ENCODE measurements around the gene FCAMR. TPM values are rescaled to one million over a fixed set of nuclear protein-coding genes. Genes with fewer than 3 reads are reported as not detected.

FCAMR gene
- total RNA-seq, 2 donors from 2014 or later, result not detected

GRCh38 chr1:206953126-206953525, 17.1 kb downstream of the FCAMR start:
- ATAC-seq (ENCODE audit: insufficient number of reproducible peaks, low FRiP score, low read depth), result no peak
- no peaks in the 10 kb centered on the region for H3K4me1 ChIP-seq (ENCODE audit: control insufficient read depth in 1 of 2, low read depth in 2 of 2)
- DNase-seq (ENCODE audit: low spot score), result no peak
- H3K36me3 ChIP-seq, result no peaks in the 10 kb centered on the region
- no peak overlapping the region for H3K4me3 ChIP-seq
- no peak for TF ChIP-seq CTCF (IDR thresholded peaks at IDR 0.05)
- no peaks in the 10 kb centered on the region for H3K9me3 ChIP-seq
- no peaks in the 10 kb centered on the region for H3K27me3 ChIP-seq (replicated peaks; ENCODE audit: insufficient read depth)
- no peak overlapping the region for H3K27ac ChIP-seq

DNA sequence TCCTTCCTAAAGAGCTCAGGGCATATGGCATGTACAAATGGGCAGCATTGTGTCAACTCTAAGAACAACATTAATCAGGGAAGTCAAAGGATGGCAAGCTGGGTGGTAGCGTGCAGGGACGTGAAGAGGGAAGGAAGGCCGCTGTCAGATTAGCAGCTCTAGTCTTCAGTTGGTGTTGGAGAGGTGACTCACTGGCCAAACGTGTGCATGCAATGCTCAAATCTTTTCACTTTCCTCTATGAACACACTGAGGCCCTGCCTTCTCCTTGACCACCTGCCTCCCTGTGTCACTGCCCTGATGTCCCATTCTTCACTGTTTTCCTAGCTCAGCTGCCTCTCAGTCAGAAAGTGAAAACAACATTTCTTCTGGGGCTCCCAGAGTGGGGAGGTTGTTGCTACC, 18.1 kb downstream of the FCAMR start:
- H3K27me3 ChIP-seq (replicated peaks; ENCODE audit: insufficient read depth), result no peaks in the 10 kb centered on the region
- no peak overlapping the region for H3K27ac ChIP-seq
- no peak for ATAC-seq (ENCODE audit: insufficient number of reproducible peaks, low FRiP score, low read depth)

GRCh38 chr1:206951318-206952100, 18.8 kb downstream of the FCAMR start:
- H3K27ac ChIP-seq, result no peak overlapping the region
- H3K4me3 ChIP-seq, result no peak overlapping the region
- H3K27me3 ChIP-seq (replicated peaks; ENCODE audit: insufficient read depth), result no peaks in the 10 kb centered on the region
- DNase-seq (ENCODE audit: low spot score) (no peak), ATAC-seq (ENCODE audit: insufficient number of reproducible peaks, low FRiP score, low read depth) (no peak)
- TF ChIP-seq CTCF (IDR thresholded peaks at IDR 0.05), result no peak
- no peaks in the 10 kb centered on the region for H3K9me3 ChIP-seq
- no peaks in the 10 kb centered on the region for H3K4me1 ChIP-seq (ENCODE audit: control insufficient read depth in 1 of 2, low read depth in 2 of 2)
- H3K36me3 ChIP-seq, result no peaks in the 10 kb centered on the region

More for the DNA sequence above, 18.1 kb downstream of the FCAMR start:
- no peak for TF ChIP-seq CTCF (IDR thresholded peaks at IDR 0.05)
- no peak overlapping the region for H3K4me3 ChIP-seq
- H3K9me3 ChIP-seq, result no peaks in the 10 kb centered on the region
- no peak for DNase-seq (ENCODE audit: low spot score)
- no peaks in the 10 kb centered on the region for H3K36me3 ChIP-seq
- no peaks in the 10 kb centered on the region for H3K4me1 ChIP-seq (ENCODE audit: control insufficient read depth in 1 of 2, low read depth in 2 of 2)

GRCh38 chr1:206949641-206950040, 20.6 kb downstream of the FCAMR start:
- ATAC-seq (ENCODE audit: insufficient number of reproducible peaks, low FRiP score, low read depth), result no peak
- Histone ChIP-seq H3K36me3 (no peaks in the 10 kb centered on the region), H3K27ac (no peak overlapping the region), H3K4me1 (ENCODE audit: control insufficient read depth in 1 of 2, low read depth in 2 of 2) (no peaks in the 10 kb centered on the region), H3K27me3 (replicated peaks; ENCODE audit: insufficient read depth) (no peaks in the 10 kb centered on the region), H3K9me3 (no peaks in the 10 kb centered on the region), H3K4me3 (no peak overlapping the region)
- DNase-seq (ENCODE audit: low spot score), result no peak
- TF ChIP-seq CTCF (IDR thresholded peaks at IDR 0.05), result no peak

- DNase-seq (ENCODE audit: low spot score) (no peak), ATAC-seq (ENCODE audit: insufficient number of reproducible peaks, low FRiP score, low read depth) (no peak)
- Histone ChIP-seq H3K9me3 (no peaks in the 10 kb centered on the region), H3K36me3 (no peaks in the 10 kb centered on the region), H3K4me3 (no peak overlapping the region), H3K27me3 (replicated peaks; ENCODE audit: insufficient read depth) (no peaks in the 10 kb centered on the region), H3K4me1 (ENCODE audit: control insufficient read depth in 1 of 2, low read depth in 2 of 2) (no peaks in the 10 kb centered on the region), H3K27ac (no peak overlapping the region)
- no peak for TF ChIP-seq CTCF (IDR thresholded peaks at IDR 0.05)
These were observed 21.1 kb downstream of the FCAMR start for GRCh38 chr1:206949208-206949607.
